H9 (cell line): ENCODE data around the gene ADAT1. TPM values are rescaled to one million over a fixed set of nuclear protein-coding genes. Genes with fewer than 3 reads are reported as not detected.

Source experiments
- DNase-seq: peaks from one replicate; pipeline ENCODE4 v3.0.0-alpha.2; 2017
- H2AFZ ChIP-seq: one replicate; pipeline ENCODE4 v1.6.1; 2013; ENCODE audit warnings: mild to moderate bottlenecking, low read length, control low read depth, moderate library complexity
- H2AK5ac ChIP-seq: 2 replicates; pipeline ENCODE4 v1.6.1; 2013; ENCODE audit warnings: low read length, control low read depth, mixed read lengths; ENCODE audit not compliant: insufficient read length
- H2BK120ac ChIP-seq: one replicate; pipeline ENCODE4 v1.6.1; 2013; ENCODE audit warnings: low read depth, mild to moderate bottlenecking, low read length, control low read depth, inconsistent platforms; ENCODE audit not compliant: poor library complexity, severe bottlenecking
- H2BK12ac ChIP-seq: 2 replicates; pipeline ENCODE4 v1.6.1; 2013; ENCODE audit warnings: low read length, control low read depth, mixed read lengths, low read depth; ENCODE audit not compliant: insufficient read length
- H2BK15ac ChIP-seq: 2 replicates; pipeline ENCODE4 v1.6.1; 2013; ENCODE audit warnings: low read depth, low read length, control low read depth
- H2BK20ac ChIP-seq: one replicate; pipeline ENCODE4 v1.6.1; 2013; ENCODE audit warnings: low read depth, mild to moderate bottlenecking, low read length, control low read depth, inconsistent platforms; ENCODE audit not compliant: poor library complexity, severe bottlenecking
- H2BK5ac ChIP-seq: 2 replicates; pipeline ENCODE4 v1.6.1; 2013; ENCODE audit warnings: low read length, control low read depth, mixed read lengths; ENCODE audit not compliant: insufficient read length
- H3K14ac ChIP-seq: 2 replicates; pipeline ENCODE4 v1.6.1; 2013; ENCODE audit warnings: low read length, control low read depth; ENCODE audit not compliant: insufficient read depth
- H3K18ac ChIP-seq: 2 replicates; pipeline ENCODE4 v1.6.1; 2013; ENCODE audit warnings: low read depth, mild to moderate bottlenecking, mixed read lengths, low read length, control low read depth; ENCODE audit not compliant: insufficient read length
- H3K23ac ChIP-seq: 2 replicates; pipeline ENCODE4 v1.6.1; 2013; ENCODE audit warnings: low read length, control low read depth, mixed read lengths, low read depth; ENCODE audit not compliant: insufficient read length
- H3K23me2 ChIP-seq: 2 replicates; pipeline ENCODE4 v1.6.1; 2013; ENCODE audit warnings: low read depth, mild to moderate bottlenecking, mixed read lengths, low read length, control low read depth; ENCODE audit not compliant: insufficient read length, poor library complexity, severe bottlenecking
- H3K27ac ChIP-seq: 2 replicates; pipeline ENCODE4 v1.5.1; 2013; ENCODE audit warnings: low read length, control low read depth, mixed read lengths, low read depth; ENCODE audit not compliant: insufficient read length
- H3K27me3 ChIP-seq: 2 replicates; pipeline ENCODE4 v1.6.1; 2013; ENCODE audit warnings: low read length, control low read depth, inconsistent platforms; ENCODE audit not compliant: insufficient read depth
- H3K4ac ChIP-seq: 2 replicates; pipeline ENCODE4 v1.6.1; 2013; ENCODE audit warnings: low read depth, mild to moderate bottlenecking, control low read depth, inconsistent platforms, low read length, moderate library complexity
- H3K4me1 ChIP-seq: 2 replicates; pipeline ENCODE4 v1.6.1; 2013; ENCODE audit warnings: low read length, control low read depth, inconsistent platforms; ENCODE audit not compliant: insufficient read depth
- H3K4me2 ChIP-seq: 2 replicates; pipeline ENCODE4 v1.6.1; 2013; ENCODE audit warnings: low read length, control low read depth, mixed read lengths; ENCODE audit not compliant: insufficient read length, insufficient read depth
- H3K56ac ChIP-seq: 2 replicates; pipeline ENCODE4 v1.6.1; 2013; ENCODE audit warnings: low read depth, mild to moderate bottlenecking, mixed read lengths, low read length, control low read depth; ENCODE audit not compliant: insufficient read length
- H3K79me1 ChIP-seq: 2 replicates; pipeline ENCODE4 v1.6.1; 2013; ENCODE audit warnings: low read depth, mild to moderate bottlenecking, moderate library complexity, low read length, control low read depth, inconsistent platforms; ENCODE audit not compliant: insufficient read depth, poor library complexity, severe bottlenecking
- H3K79me2 ChIP-seq: 2 replicates; pipeline ENCODE4 v1.6.1; 2013; ENCODE audit warnings: low read length, control low read depth, inconsistent platforms; ENCODE audit not compliant: insufficient read depth
- H3K9ac ChIP-seq: 2 replicates; pipeline ENCODE4 v1.6.1; 2013; ENCODE audit warnings: low read length, control low read depth, mixed read lengths; ENCODE audit not compliant: insufficient read length; ENCODE audit errors: extremely low read depth
- H3K9me3 ChIP-seq: one replicate; pipeline ENCODE4 v1.6.1; 2013; ENCODE audit warnings: low read depth, low read length, inconsistent platforms; ENCODE audit not compliant: control insufficient read depth
- H3T11ph ChIP-seq: one replicate; pipeline ENCODE4 v1.6.1; 2013; ENCODE audit warnings: mild to moderate bottlenecking, low read length, control low read depth, inconsistent platforms
- H4K20me1 ChIP-seq: one replicate; pipeline ENCODE4 v1.6.1; 2013; ENCODE audit not compliant: control insufficient read depth, insufficient read length, insufficient read depth
- H4K5ac ChIP-seq: 2 replicates; pipeline ENCODE4 v1.6.1; 2013; ENCODE audit warnings: low read depth, mild to moderate bottlenecking, mixed read lengths, low read length, control low read depth; ENCODE audit not compliant: insufficient read length
- H4K8ac ChIP-seq: replicated peaks from 2 replicates; pipeline ENCODE4 v1.6.1; 2013; ENCODE audit warnings: low read length, control low read depth, mixed read lengths, low read depth; ENCODE audit not compliant: insufficient read length
- H4K91ac ChIP-seq: 2 replicates; pipeline ENCODE4 v1.6.1; 2013; ENCODE audit warnings: low read depth, mild to moderate bottlenecking, moderate library complexity, mixed read lengths, low read length, control low read depth; ENCODE audit not compliant: insufficient read length
- H3K27ac Mint-ChIP-seq, 3 experiments: 2 replicates in 2 of 3; 3 replicates in 1 of 3; pipeline ENCODE4 v1.8.0; 2020 to 2021; ENCODE audit warnings: mixed read lengths in 3 of 3, mild to moderate bottlenecking in 1 of 3, moderate library complexity in 1 of 3
- H3K27me3 Mint-ChIP-seq: 2 replicates; pipeline ENCODE4 v1.8.0; 2021; ENCODE audit warnings: low read depth, mild to moderate bottlenecking, moderate library complexity, mixed read lengths
- H3K36me3 Mint-ChIP-seq, 3 experiments: 2 replicates in 2 of 3; 3 replicates in 1 of 3; pipeline ENCODE4 v1.8.0; 2020 to 2021; ENCODE audit warnings: low read depth in 3 of 3, mixed read lengths in 3 of 3; ENCODE audit not compliant: insufficient read depth in 1 of 3
- H3K4me1 Mint-ChIP-seq, 2 experiments: 2 replicates each; pipeline ENCODE4 v1.8.0; 2020; ENCODE audit warnings: mixed read lengths in 2 of 2
- H3K4me3 Mint-ChIP-seq, 2 experiments: 2 replicates in 1 of 2; 3 replicates in 1 of 2; pipeline ENCODE4 v1.8.0; 2020 to 2021; ENCODE audit warnings: mild to moderate bottlenecking in 2 of 2, mixed read lengths in 2 of 2, moderate library complexity in 1 of 2
- H3K9me3 Mint-ChIP-seq, 2 experiments: 2 replicates in 1 of 2; 3 replicates in 1 of 2; pipeline ENCODE4 v1.8.0; 2020; ENCODE audit warnings: mild to moderate bottlenecking in 2 of 2, mixed read lengths in 2 of 2, moderate library complexity in 1 of 2
- CTCF ChIP-seq: fragments of 200-600 bp; sonication (generic); conservative IDR thresholded peaks from 3 replicates; pipeline ENCODE4 v1.8.0; 2021; ENCODE audit warnings: antibody characterized with exemption, mild to moderate bottlenecking
- WGBS: extraction: QIAGEN DNeasy Blood & Tissue Kit; methylation state at CpG from one replicate; pipeline ENCODE4 v1.1.7; 2013; ENCODE audit warnings: missing lambda C conversion rate, low lambda C conversion rate, mixed read lengths; ENCODE audit not compliant: insufficient read length; ENCODE audit errors: extremely low coverage; 5-methylcytosine and 5-hydroxymethylcytosine counted together
- total RNA-seq: library from RNA; stranded (reverse); gene quantifications from 2 replicates; pipeline ENCODE4 v1.2.1, GENCODE V29; 2021

Gene ADAT1
- total RNA-seq, 1 experiment from 2014 or later: 54.2 TPM

- no peak overlapping the region for H2BK120ac ChIP-seq
- no peak overlapping the region for H2BK12ac ChIP-seq
- H3K79me1 ChIP-seq: no peaks in the 10 kb centered on the region
- H2AFZ ChIP-seq: no peak overlapping the region
- H3K56ac ChIP-seq: no peak overlapping the region
- WGBS: no CpG with 5 or more reads among the region's 18 CpGs
- H3K79me2 ChIP-seq: peaks cover 38% of the 10 kb centered on the region
- H3K27ac ChIP-seq: no peak overlapping the region
- H3K36me3 Mint-ChIP-seq: peaks cover 22 to 39% (median 30%) of the 10 kb centered on the region in 3 experiments; a peak in 6 of 7 replicates
- DNase-seq: no peak
- peak overlapping the region; percentile 86 for H3K18ac ChIP-seq
- TF ChIP-seq CTCF: no peak
- no peaks in the 10 kb centered on the region for H3K27me3 ChIP-seq
- peak overlapping the region; percentile 85 for H3K14ac ChIP-seq
- no peaks in the 10 kb centered on the region for H3K27me3 Mint-ChIP-seq
- H3K4ac ChIP-seq: no peak overlapping the region
- peaks cover 23 to 28% of the 10 kb centered on the region in 2 experiments for H3K4me1 Mint-ChIP-seq
- peak overlapping the region; percentile 99 for H3K4me2 ChIP-seq
- H4K5ac ChIP-seq: no peak overlapping the region
- peak overlapping the region; percentile 95 to 98 for H3K4me3 Mint-ChIP-seq
- H3K9me3 ChIP-seq: no peaks in the 10 kb centered on the region
- H3K27ac Mint-ChIP-seq: peak overlapping the region; percentile 87 to 98 (median 97); a peak in 6 of 7 replicates
- H4K8ac ChIP-seq: no peak overlapping the region
- H3K9me3 Mint-ChIP-seq: no peaks in the 10 kb centered on the region; a peak in 1 of 5 replicates
- H3K23me2 ChIP-seq: peaks cover 4% of the 10 kb centered on the region
- no peak overlapping the region for H3K23ac ChIP-seq
- no peak overlapping the region for H2BK20ac ChIP-seq
- H3T11ph ChIP-seq: no peak overlapping the region
- H4K91ac ChIP-seq: no peak overlapping the region
- peak overlapping the region; percentile 96 for H3K9ac ChIP-seq
- no peak overlapping the region for H2BK15ac ChIP-seq
- peak overlapping the region; percentile 23 for H2BK5ac ChIP-seq
- no peak overlapping the region for H2AK5ac ChIP-seq
- no peaks in the 10 kb centered on the region for H4K20me1 ChIP-seq
- H3K4me1 ChIP-seq: no peaks in the 10 kb centered on the region
These were observed 24.0 kb upstream of the ADAT1 start for GRCh38 chr16:75647112-75647491.
